Kidney (tissue), 14 donors: ENCODE measurements around the gene TRIML2. TPM values are rescaled to one million over a fixed set of nuclear protein-coding genes. Genes with fewer than 3 reads are reported as not detected.

ENCODE experiments used
- DNase-seq, 5 donors: peaks; one replicate each; pipeline ENCODE4 v3.0.0-alpha.2; 2013 to 2020
- FAIRE-seq: peaks from 2 replicates; lab custom pipeline; 2012; peaks lifted over from hg19 to GRCh38; lab: Jason Lieb, UNC
- H3K27ac ChIP-seq, 2 donors: one replicate each; pipeline ENCODE4 v1.7.0; 2013; ENCODE audit warnings: low read depth in 2 of 2, low read length in 2 of 2, inconsistent platforms in 1 of 2
- H3K27me3 ChIP-seq: one replicate; pipeline ENCODE4 v1.7.1; 2013; ENCODE audit warnings: low read length, inconsistent platforms; ENCODE audit not compliant: control insufficient read depth, insufficient read depth
- H3K36me3 ChIP-seq, 3 donors: one replicate each; pipeline versions ENCODE4 v1.7.0 to v1.7.1; 2013; ENCODE audit warnings: low read length in 3 of 3, control low read depth in 1 of 3, inconsistent platforms in 1 of 3; ENCODE audit not compliant: insufficient read depth in 3 of 3, control insufficient read depth in 2 of 3
- H3K4me1 ChIP-seq, 3 donors: one replicate each; pipeline versions ENCODE4 v1.7.0 to v1.7.1; 2013; ENCODE audit warnings: low read length in 3 of 3, inconsistent platforms in 1 of 3, low read depth in 1 of 3; ENCODE audit not compliant: control insufficient read depth in 2 of 3, insufficient read depth in 2 of 3
- H3K4me3 ChIP-seq, 3 donors: one replicate each; pipeline versions ENCODE4 v1.7.0 to v1.8.1; 2013; ENCODE audit warnings: low read length in 3 of 3, control low read depth in 1 of 3, inconsistent platforms in 1 of 3
- H3K9ac ChIP-seq, 3 donors: one replicate each; pipeline versions ENCODE4 v1.7.0 to v1.7.1; 2013; ENCODE audit warnings: low read length in 3 of 3, control low read depth in 1 of 3, inconsistent platforms in 1 of 3
- H3K9me3 ChIP-seq, 3 donors: one replicate each; pipeline versions ENCODE4 v1.7.0 to v1.7.1; 2013; ENCODE audit warnings: low read length in 3 of 3, control low read depth in 1 of 3, inconsistent platforms in 1 of 3; ENCODE audit not compliant: control insufficient read depth in 2 of 3, insufficient read depth in 1 of 3
- intact Hi-C: fragments of 100-400 bp; cut with DNase I; formaldehyde crosslinking; loops from one replicate; pipeline ENCODE4 v1.11.1; 2022
- polyA plus RNA-seq: library from polyadenylated mRNA; stranded (reverse); fragments of 350-450 nt; fragmentation: Illumina TruSeq; extraction: RNeasy Lipid Tissue Mini Kit (QIAGEN cat#74804); gene quantifications from one replicate; pipeline ENCODE4 v1.2.3, GENCODE V29; 2014; ENCODE audit warnings: low read depth, low replicate concordance; ENCODE audit not compliant: insufficient read depth
- total RNA-seq: library from RNA; stranded (reverse); fragmentation: NEBNext Ultra II Directional; extraction: Animal tissue kit (Norgen Biotek cat#: 25700); gene quantifications from one replicate; pipeline ENCODE4 v1.2.1, GENCODE V29; 2021
- TF ChIP-seq, protein P1 (sequence below): IDR thresholded peaks from 3 replicates; pipeline ENCODE4 v1.5.1; 2012; ENCODE audit warnings: mild to moderate bottlenecking, moderate library complexity, borderline replicate concordance; ENCODE audit not compliant: insufficient read depth; ENCODE audit errors: extremely low read depth
- donor health status: control.
- donor health status: control.
- donor health status: control.
- donor health status: control.
- donor health status: control.
- donor health status: DM: yes; HTN: yes; CAD: no.
- donor health status: Normal renal cell carcinoma (clear cell type).

Gene TRIML2
- total and polyA plus RNA-seq, 2 donors from 2014 or later = not detected

DNA sequence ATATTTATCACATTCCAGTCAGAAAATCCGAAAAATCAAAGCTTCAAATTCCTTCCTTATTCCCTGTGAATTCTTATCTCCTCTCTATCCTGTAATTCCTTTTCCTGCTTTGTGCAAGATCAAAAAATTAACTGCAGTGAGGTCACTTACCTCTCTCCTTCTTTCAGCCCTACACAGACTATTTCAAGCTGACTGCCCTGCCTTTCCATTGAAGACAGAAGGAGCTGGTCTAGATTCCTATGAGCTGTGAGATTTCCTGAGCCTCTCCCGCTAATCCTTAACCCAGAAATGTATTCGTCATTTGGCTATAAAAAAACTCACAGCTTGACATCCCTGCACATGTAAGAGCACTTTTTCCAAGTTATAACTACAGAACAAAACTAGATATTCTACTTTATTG is 26.6 kb downstream of the TRIML2 start:
- TF ChIP-seq, protein P1, sequence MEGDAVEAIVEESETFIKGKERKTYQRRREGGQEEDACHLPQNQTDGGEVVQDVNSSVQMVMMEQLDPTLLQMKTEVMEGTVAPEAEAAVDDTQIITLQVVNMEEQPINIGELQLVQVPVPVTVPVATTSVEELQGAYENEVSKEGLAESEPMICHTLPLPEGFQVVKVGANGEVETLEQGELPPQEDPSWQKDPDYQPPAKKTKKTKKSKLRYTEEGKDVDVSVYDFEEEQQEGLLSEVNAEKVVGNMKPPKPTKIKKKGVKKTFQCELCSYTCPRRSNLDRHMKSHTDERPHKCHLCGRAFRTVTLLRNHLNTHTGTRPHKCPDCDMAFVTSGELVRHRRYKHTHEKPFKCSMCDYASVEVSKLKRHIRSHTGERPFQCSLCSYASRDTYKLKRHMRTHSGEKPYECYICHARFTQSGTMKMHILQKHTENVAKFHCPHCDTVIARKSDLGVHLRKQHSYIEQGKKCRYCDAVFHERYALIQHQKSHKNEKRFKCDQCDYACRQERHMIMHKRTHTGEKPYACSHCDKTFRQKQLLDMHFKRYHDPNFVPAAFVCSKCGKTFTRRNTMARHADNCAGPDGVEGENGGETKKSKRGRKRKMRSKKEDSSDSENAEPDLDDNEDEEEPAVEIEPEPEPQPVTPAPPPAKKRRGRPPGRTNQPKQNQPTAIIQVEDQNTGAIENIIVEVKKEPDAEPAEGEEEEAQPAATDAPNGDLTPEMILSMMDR = no peak
- FAIRE-seq = no peak
- Histone ChIP-seq H3K9me3 (no peaks in the 10 kb centered on the region), H3K36me3 (no peaks in the 10 kb centered on the region), H3K27ac (no peak overlapping the region), H3K4me1 (no peaks in the 10 kb centered on the region), H3K4me3 (no peak overlapping the region), H3K9ac (no peak overlapping the region), H3K27me3 (no peaks in the 10 kb centered on the region)
- DNase-seq = no peak
- intact Hi-C loops = no loop called here

DNA sequence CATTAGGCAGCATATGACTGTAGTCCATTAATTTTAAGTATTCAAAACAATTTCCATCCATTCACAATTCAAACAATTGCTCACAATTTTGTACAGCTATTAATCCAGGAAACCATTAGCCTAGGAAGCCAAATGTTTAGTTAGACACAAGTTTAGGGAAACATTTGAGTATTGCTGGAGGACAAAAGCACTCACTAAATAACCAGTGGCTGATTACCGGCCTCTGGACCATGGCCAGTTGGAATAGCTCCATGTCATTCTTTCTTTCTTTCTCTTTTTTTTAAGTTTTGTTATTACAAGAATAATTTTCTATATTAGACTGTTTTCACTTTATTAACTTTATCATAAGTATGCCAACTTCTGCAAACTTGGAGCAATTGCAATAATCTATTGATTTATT is 31.3 kb downstream of the TRIML2 start:
- H3K9ac ChIP-seq = no peak overlapping the region
- H3K27me3 ChIP-seq = no peaks in the 10 kb centered on the region
- no peaks in the 10 kb centered on the region for H3K9me3 ChIP-seq
- no peak overlapping the region for H3K4me3 ChIP-seq
- peak in 2 of 5 donors; percentile 2 to 24 for DNase-seq
- FAIRE-seq = no peak
- H3K4me1 ChIP-seq = no peaks in the 10 kb centered on the region
- no peak overlapping the region for H3K27ac ChIP-seq
- TF ChIP-seq, protein P1 = no peak
- no peaks in the 10 kb centered on the region for H3K36me3 ChIP-seq
- intact Hi-C loops = no loop called here

DNA sequence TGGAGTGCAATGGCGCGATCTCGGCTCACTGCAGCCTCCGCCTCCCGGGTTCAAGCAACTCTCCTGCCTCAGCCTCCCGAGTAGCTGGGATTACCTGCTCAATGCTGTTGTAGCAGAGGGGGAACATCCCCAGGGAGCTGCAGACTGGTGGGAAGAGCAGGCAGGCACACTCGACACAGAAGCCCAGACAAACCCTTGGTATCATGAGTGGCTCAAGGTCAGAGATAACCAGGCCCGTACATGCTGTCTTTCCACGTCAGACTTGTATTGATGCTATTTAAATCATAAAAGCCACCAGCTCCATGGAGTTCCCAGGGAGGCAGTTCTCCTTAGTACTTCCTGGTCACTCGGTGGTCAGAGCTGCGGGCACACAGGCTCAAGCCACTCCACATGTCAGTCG is 33.2 kb downstream of the TRIML2 start:
- Histone ChIP-seq H3K27me3 (no peaks in the 10 kb centered on the region), H3K36me3 (no peaks in the 10 kb centered on the region), H3K9me3 (no peaks in the 10 kb centered on the region), H3K4me1 (no peaks in the 10 kb centered on the region), H3K9ac (no peak overlapping the region), H3K27ac (no peak overlapping the region), H3K4me3 (no peak overlapping the region)
- intact Hi-C loops = no loop called here
- TF ChIP-seq, protein P1 = no peak
- FAIRE-seq = no peak
- DNase-seq = no peak

DNA sequence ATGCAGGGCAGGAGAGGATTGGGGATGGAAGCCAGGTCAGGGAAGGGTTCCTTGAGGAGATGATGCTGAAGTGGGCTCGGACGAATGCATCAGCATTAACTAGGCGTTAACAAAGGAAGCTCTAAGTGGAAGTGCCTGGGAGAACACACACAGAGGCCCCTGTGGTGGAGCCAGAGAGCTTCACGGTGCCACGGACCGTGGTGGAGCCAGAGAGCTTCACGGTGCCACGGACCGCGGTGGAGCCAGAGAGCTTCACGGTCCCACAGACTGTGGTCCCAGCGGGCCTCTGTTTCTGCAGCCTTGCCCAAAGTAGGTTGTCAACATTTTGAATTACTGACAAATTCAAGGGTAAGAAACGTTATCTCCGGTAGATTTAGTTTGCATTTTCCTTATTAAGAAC is 48.3 kb downstream of the TRIML2 start:
- Histone ChIP-seq H3K9ac (no peak overlapping the region), H3K9me3 (no peaks in the 10 kb centered on the region), H3K27ac (no peak overlapping the region), H3K4me1 (no peaks in the 10 kb centered on the region), H3K36me3 (no peaks in the 10 kb centered on the region), H3K27me3 (no peaks in the 10 kb centered on the region), H3K4me3 (no peak overlapping the region)
- intact Hi-C loops = no loop called here
- TF ChIP-seq, protein P1 = no peak
- FAIRE-seq (no peak), DNase-seq (no peak)
